K562 (cell line): ENCODE data around the gene RHD. TPM values are rescaled to one million over a fixed set of nuclear protein-coding genes. Genes with fewer than 3 reads are reported as not detected.

Experiments used
- ADNP ChIP-seq: fragments of 200-800 bp; sonication (Bioruptor generic); IDR thresholded peaks from 2 replicates; pipeline ENCODE4 v1.6.1; 2016; ENCODE audit warnings: missing genetic modification characterization, missing compliant biosample characterization
- BCOR ChIP-seq: fragments of 450-650 bp; IDR thresholded peaks from 2 replicates; pipeline ENCODE4 v1.6.1; 2016
- BRD9 ChIP-seq: fragments of 450-650 bp; IDR thresholded peaks from 2 replicates; pipeline ENCODE4 v1.6.1; 2018; ENCODE audit warnings: low read depth; ENCODE audit not compliant: partially characterized antibody
- EHMT2 ChIP-seq: fragments of 450-650 bp; IDR thresholded peaks from 2 replicates; pipeline ENCODE4 v1.6.1; 2018; ENCODE audit warnings: antibody characterized with exemption
- EP300 ChIP-seq: IDR thresholded peaks from 2 replicates; pipeline ENCODE4 v1.6.1; 2012; ENCODE audit warnings: low read length, improper control_type of control experiment
- ETV5 ChIP-seq: sonication (generic); formaldehyde crosslinking; IDR thresholded peaks from 2 replicates; pipeline ENCODE4 v1.4.0; 2020; ENCODE audit warnings: low read depth, mild to moderate bottlenecking, missing genetic modification reagents
- ETV6 ChIP-seq, 3 experiments: fragments of 150-350 bp in 1 of 3; sonication (generic) in 1 of 3; formaldehyde crosslinking in 1 of 3; IDR thresholded peaks; 2 replicates each; pipeline versions ENCODE4 v1.6.1 to v1.8.0; 2014 to 2022; ENCODE audit warnings: borderline replicate concordance in 2 of 3, low read depth in 2 of 3, antibody characterized with exemption in 1 of 3, low read length in 1 of 3, mild to moderate bottlenecking in 1 of 3, missing genetic modification reagents in 1 of 3
- GTF2B ChIP-seq: IDR thresholded peaks from 2 replicates; pipeline ENCODE4 v1.6.1; 2011; ENCODE audit not compliant: insufficient read length; ENCODE audit errors: extremely low read depth
- HDAC2 ChIP-seq: fragments of 450-650 bp; IDR thresholded peaks from 2 replicates; pipeline ENCODE4 v1.6.1; 2016; ENCODE audit warnings: mild to moderate bottlenecking
- HMG20A ChIP-seq: fragments of 450-650 bp; formaldehyde crosslinking; conservative IDR thresholded peaks from 2 replicates; pipeline ENCODE4 v1.4.0; 2020; ENCODE audit warnings: mild to moderate bottlenecking, mixed read lengths
- ILK ChIP-seq: fragments of 450-650 bp; IDR thresholded peaks from 2 replicates; pipeline ENCODE4 v1.6.1; 2016; ENCODE audit warnings: missing genetic modification characterization, low read depth, mild to moderate bottlenecking, missing compliant biosample characterization, moderate library complexity, borderline replicate concordance
- JUND ChIP-seq, 2 experiments: IDR thresholded peaks; 2 replicates in 1 of 2; 3 replicates in 1 of 2; pipeline ENCODE4 v1.6.1; 2011; ENCODE audit warnings: borderline replicate concordance in 2 of 2, low read depth in 2 of 2, low read length in 2 of 2, improper control_type of control experiment in 1 of 2, missing biosample characterization in 1 of 2, missing genetic modification characterization in 1 of 2, missing genetic modification reagents in 1 of 2
- KDM2B ChIP-seq: fragments of 250-450 bp; sonication (Bioruptor Pico); IDR thresholded peaks from 2 replicates; pipeline ENCODE4 v1.8.0; 2021; ENCODE audit warnings: mild to moderate bottlenecking, moderate library complexity
- NR3C1 ChIP-seq: sonication (generic); formaldehyde crosslinking; IDR thresholded peaks from 2 replicates; pipeline ENCODE4 v1.8.1; 2022; ENCODE audit warnings: missing genetic modification reagents
- POLR2H ChIP-seq: IDR thresholded peaks from 2 replicates; pipeline ENCODE4 v1.6.1; 2016; ENCODE audit warnings: missing genetic modification characterization, low read depth, mild to moderate bottlenecking, control low read depth, missing compliant biosample characterization, moderate library complexity
- RFX7 ChIP-seq: fragments of 250-450 bp; sonication (Bioruptor Pico); IDR thresholded peaks from 2 replicates; pipeline ENCODE4 v1.5.1; 2021; ENCODE audit warnings: mild to moderate bottlenecking
- SAFB ChIP-seq: fragments of 200-400 bp; formaldehyde crosslinking; IDR thresholded peaks from 2 replicates; pipeline ENCODE4 v1.6.1; 2017; ENCODE audit warnings: low read depth, low read length, borderline replicate concordance
- SMAD1 ChIP-seq: fragments of 150-350 bp; IDR thresholded peaks from 2 replicates; pipeline ENCODE4 v1.6.1; 2014; ENCODE audit warnings: low read length, low read depth; ENCODE audit not compliant: partially characterized antibody
- SMARCA5 ChIP-seq: fragments of 450-650 bp; IDR thresholded peaks from 2 replicates; pipeline ENCODE4 v1.6.1; 2016
- SREBF1 ChIP-seq: fragments of 150-350 bp; IDR thresholded peaks from 2 replicates; pipeline ENCODE4 v1.6.1; 2014; ENCODE audit warnings: antibody characterized with exemption, low read depth, low read length, borderline replicate concordance
- SRSF3 ChIP-seq: fragments of 200-400 bp; formaldehyde crosslinking; IDR thresholded peaks from 2 replicates; pipeline ENCODE4 v1.6.1; 2016; ENCODE audit warnings: mild to moderate bottlenecking, low read length, moderate library complexity; ENCODE audit not compliant: insufficient read depth
- TCF15 ChIP-seq: fragments of 250-450 bp; sonication (Bioruptor Pico); IDR thresholded peaks from 2 replicates; pipeline ENCODE4 v1.8.0; 2022; ENCODE audit warnings: moderate library complexity, mild to moderate bottlenecking, inconsistent platforms
- ZNF124 ChIP-seq: sonication (generic); formaldehyde crosslinking; IDR thresholded peaks from 2 replicates; pipeline ENCODE4 v1.8.1; 2022; ENCODE audit warnings: missing genetic modification reagents
- ZNF75A ChIP-seq: fragments of 450-650 bp; formaldehyde crosslinking; IDR thresholded peaks from 2 replicates; pipeline ENCODE4 v1.4.0; 2020; ENCODE audit warnings: mild to moderate bottlenecking
- polyA plus RNA-seq, 8 experiments: library from polyadenylated mRNA; depleted of rRNA in 4 of 8; stranded (reverse) in 5 of 8; unstranded in 3 of 8; fragments of >200 nt; fragmentation: Nextera tagmentation in 2 of 8; fragmentation: Illumina TruSeq in 1 of 8; extraction: Ambion mirVana in 2 of 8; extraction: Trizol in 1 of 8; gene quantifications; 2 replicates each; pipeline versions ENCODE4 v1.2.1 to v1.2.3, GENCODE V29; 2011 to 2014; ENCODE audit warnings: inconsistent platforms in 1 of 8, missing spikeins in 1 of 8
- total RNA-seq, 7 experiments: library from RNA; depleted of rRNA in 6 of 7; stranded (reverse); fragments of >200 nt in 6 of 7; fragmentation: Illumina TruSeq in 2 of 7; extraction: Trizol in 2 of 7; gene quantifications; 2 replicates each; pipeline versions ENCODE4 v1.2.1 to v1.2.3, GENCODE V29; 2011 to 2021; ENCODE audit warnings: low replicate concordance in 1 of 7
- TF ChIP-seq, protein P1 (sequence below): IDR thresholded peaks from 3 replicates; pipeline ENCODE4 v1.6.1; 2011; ENCODE audit warnings: borderline replicate concordance, mild to moderate bottlenecking; ENCODE audit not compliant: insufficient read length, insufficient read depth

Gene RHD
- total and polyA plus RNA-seq, 9 of the 15 experiments (the other 6 are each of a cell fraction or from before 2014, with no cell fraction given): 8.8 to 32.4 (median 15.0) TPM

GRCh38 chr1:25247024-25247828 is 25.1 kb upstream of the RHD start, which contains the start of gene RSRP1 (continued):
- TF ChIP-seq, protein P1, sequence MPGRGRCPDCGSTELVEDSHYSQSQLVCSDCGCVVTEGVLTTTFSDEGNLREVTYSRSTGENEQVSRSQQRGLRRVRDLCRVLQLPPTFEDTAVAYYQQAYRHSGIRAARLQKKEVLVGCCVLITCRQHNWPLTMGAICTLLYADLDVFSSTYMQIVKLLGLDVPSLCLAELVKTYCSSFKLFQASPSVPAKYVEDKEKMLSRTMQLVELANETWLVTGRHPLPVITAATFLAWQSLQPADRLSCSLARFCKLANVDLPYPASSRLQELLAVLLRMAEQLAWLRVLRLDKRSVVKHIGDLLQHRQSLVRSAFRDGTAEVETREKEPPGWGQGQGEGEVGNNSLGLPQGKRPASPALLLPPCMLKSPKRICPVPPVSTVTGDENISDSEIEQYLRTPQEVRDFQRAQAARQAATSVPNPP: no peak
- TF ChIP-seq NR3C1 (CRISPR knock-in tag) (no peak), BCOR (peak; percentile 66), ETV6 (IDR thresholded peaks at IDR 0.05; ENCODE audit: borderline replicate concordance in 1 of 2, low read depth in 2 of 2, low read length in 1 of 2) (peak in 1 of 2 experiments; percentile 57; a peak in 1 of 4 replicates), ETV6 (CRISPR knock-in tag; IDR thresholded peaks at IDR 0.05; ENCODE audit: borderline replicate concordance) (no peak), HDAC2 (peak; percentile 78; the same call in 1 of the 2 replicates), POLR2H (tag) (peak; percentile 98), ADNP (tag) (no peak), SMAD1 (peak; percentile 91), ZNF124 (CRISPR knock-in tag) (no peak), TCF15 (CRISPR knock-in tag) (peak; percentile 9; the same call in 1 of the 2 replicates), BRD9 (peak; percentile 17), RFX7 (CRISPR knock-in tag) (no peak), HMG20A (peak; percentile 33; the same call in 1 of the 2 replicates), SREBF1 (no peak), SRSF3 (no peak), EHMT2 (no peak), EP300 (no peak; the same call in 1 of the 2 replicates), ZNF75A (CRISPR knock-in tag) (no peak), ETV5 (CRISPR knock-in tag) (peak; percentile 79), GTF2B (peak; percentile 14), ILK (no peak), SMARCA5 (peak; percentile 77), KDM2B (peak; percentile 88), SAFB (peak; percentile 39; the same call in 1 of the 2 replicates), JUND (IDR thresholded peaks at IDR 0.05; ENCODE audit: borderline replicate concordance, low read depth, low read length) (peak; percentile 37), JUND (tag; IDR thresholded peaks at IDR 0.05; ENCODE audit: borderline replicate concordance, low read depth, low read length) (no peak; the same call in 2 of the 3 replicates)
